Calu3 (cell line): ENCODE data around the gene TAPBP. TPM values are rescaled to one million over a fixed set of nuclear protein-coding genes. Genes with fewer than 3 reads are reported as not detected.
"Not testable (repeated sequence)": the region's sequence is repeated elsewhere in the genome, so short reads cannot be mapped to it uniquely, and the experiment has no call there.

Experiments used
- BruUV-seq: library from RNA; stranded (reverse); fragments of 400-500 nt; replicated peaks from 2 replicates; lab custom pipeline; 2021; lab: Mats Ljungman, UMichigan
- CTCF ChIA-PET: fragments of 300-600 bp; sonication (Branson Sonifier 250); formaldehyde crosslinking; loops from one replicate; lab custom pipeline; 2022; ENCODE audit warnings: antibody characterized with exemption; lab: Charles Lee
- DNase-seq: peaks from one replicate; pipeline ENCODE4 v3.0.0; 2022
- H3K27ac Mint-ChIP-seq: one replicate; pipeline ENCODE4 v1.8.0; 2022; ENCODE audit warnings: mixed read lengths; ENCODE audit not compliant: unreplicated experiment
- H3K27me3 Mint-ChIP-seq: one replicate; pipeline ENCODE4 v1.8.0; 2022; ENCODE audit warnings: mixed read lengths; ENCODE audit not compliant: unreplicated experiment
- H3K36me3 Mint-ChIP-seq: one replicate; pipeline ENCODE4 v1.8.0; 2022; ENCODE audit warnings: mild to moderate bottlenecking, moderate library complexity, mixed read lengths; ENCODE audit not compliant: insufficient read depth, unreplicated experiment
- H3K4me1 Mint-ChIP-seq: one replicate; pipeline ENCODE4 v1.8.0; 2022; ENCODE audit warnings: mild to moderate bottlenecking, low read depth, mixed read lengths; ENCODE audit not compliant: unreplicated experiment
- H3K4me3 Mint-ChIP-seq: one replicate; pipeline ENCODE4 v1.8.0; 2022; ENCODE audit warnings: mild to moderate bottlenecking, low read depth, moderate library complexity, mixed read lengths; ENCODE audit not compliant: unreplicated experiment
- H3K9me3 Mint-ChIP-seq: one replicate; pipeline ENCODE4 v1.8.0; 2022; ENCODE audit warnings: low read depth, mixed read lengths; ENCODE audit not compliant: unreplicated experiment
- CTCF ChIP-seq: fragments of 200-600 bp; IDR thresholded peaks from one replicate; pipeline ENCODE4 v1.8.0; 2022; ENCODE audit warnings: antibody characterized with exemption; ENCODE audit not compliant: unreplicated experiment
- intact Hi-C: fragments of 100-400 bp; cut with micrococcal nuclease; formaldehyde crosslinking; loops from one replicate; pipeline ENCODE4 v1.10.0; 2022; ENCODE audit not compliant: unreplicated experiment
- total RNA-seq: library from RNA; stranded (reverse); gene quantifications from 2 replicates; pipeline ENCODE4 v1.2.3, GENCODE V29; 2022

Gene TAPBP
- total RNA-seq, 1 experiment from 2014 or later, result 443 TPM

GRCh38 chr6:33271117-33271467, 42.8 kb downstream of the TAPBP start:
- Mint-ChIP-seq H3K27ac (peak overlapping the region; percentile 100), H3K4me1 (peaks cover 59% of the 10 kb centered on the region), H3K27me3 (peaks cover 13% of the 10 kb centered on the region), H3K4me3 (peak overlapping the region; percentile 94), H3K36me3 (peaks cover 75% of the 10 kb centered on the region), H3K9me3 (no peaks in the 10 kb centered on the region)
- no peak for TF ChIP-seq CTCF
- intact Hi-C loops, result no loop called here
- no peak for DNase-seq
- CTCF ChIA-PET, result interaction anchor here (0.5 to 1.1 kb wide), 3 partner anchors 23 to 72 kb away, joined by 3 to 5 read pairs (median 3); no protein-coding TSS in a partner anchor
- BruUV-seq, result no TSS peak

- H3K4me3 Mint-ChIP-seq, result no peak overlapping the region
- intact Hi-C loops, result no loop called here
- peaks cover 55% of the 10 kb centered on the region for H3K36me3 Mint-ChIP-seq
- no peak overlapping the region for H3K27ac Mint-ChIP-seq
- no peak for DNase-seq
- CTCF ChIA-PET, result no interaction called here
- no peak for TF ChIP-seq CTCF
- no TSS peak for BruUV-seq
- no peaks in the 10 kb centered on the region for H3K27me3 Mint-ChIP-seq
- peaks cover 10% of the 10 kb centered on the region for H3K4me1 Mint-ChIP-seq
- H3K9me3 Mint-ChIP-seq, result no peaks in the 10 kb centered on the region
Measured at GRCh38 chr6:33264015-33264414, 49.9 kb downstream of the TAPBP start.

- H3K4me1 Mint-ChIP-seq, DNase-seq, intact Hi-C loops, H3K4me3 Mint-ChIP-seq, H3K27ac Mint-ChIP-seq, H3K9me3 Mint-ChIP-seq, BruUV-seq, H3K27me3 Mint-ChIP-seq: not testable (repeated sequence)
- peaks cover 58% of the 10 kb centered on the region for H3K36me3 Mint-ChIP-seq
- CTCF ChIA-PET, result interaction anchor here (1.1 kb wide), 1 partner anchor 14 kb away, joined by 3 read pairs; no protein-coding TSS in a partner anchor
Measured at GRCh38 chr6:33262490-33262889, 51.4 kb downstream of the TAPBP start.

GRCh38 chr6:33259032-33259431, 54.8 kb downstream of the TAPBP start:
- Mint-ChIP-seq H3K9me3 (no peaks in the 10 kb centered on the region), H3K36me3 (peaks cover 40% of the 10 kb centered on the region), H3K4me1 (peaks cover 10% of the 10 kb centered on the region), H3K4me3 (no peak overlapping the region), H3K27ac (no peak overlapping the region), H3K27me3 (no peaks in the 10 kb centered on the region)
- TF ChIP-seq CTCF, result no peak
- no TSS peak for BruUV-seq
- CTCF ChIA-PET, result no interaction called here
- intact Hi-C loops, result no loop called here
- no peak for DNase-seq

GRCh38 chr6:33254591-33254990, 59.3 kb downstream of the TAPBP start:
- Mint-ChIP-seq H3K36me3 (peaks cover 48% of the 10 kb centered on the region), H3K27me3 (no peaks in the 10 kb centered on the region), H3K9me3 (no peaks in the 10 kb centered on the region), H3K27ac (no peak overlapping the region), H3K4me3 (no peak overlapping the region), H3K4me1 (peaks cover 12% of the 10 kb centered on the region)
- TF ChIP-seq CTCF, result no peak
- no TSS peak for BruUV-seq
- CTCF ChIA-PET, result interaction anchor here (0.6 kb wide), 1 partner anchor 23 kb away, joined by 10 read pairs; no protein-coding TSS in a partner anchor
- intact Hi-C loops, result no loop called here
- no peak for DNase-seq
